Tibial nerve (tissue), 4 donors: Measurements from ENCODE around the gene NDUFV1. TPM values are rescaled to one million over a fixed set of nuclear protein-coding genes. Genes with fewer than 3 reads are reported as not detected.

Experiments used
- DNase-seq, 2 donors: peaks; one replicate each; pipeline ENCODE4 v3.0.0-alpha.2; 2019; ENCODE audit warnings: low spot score in 2 of 2
- H3K27ac ChIP-seq, 4 donors: fragments of 200-600 bp; sonication (generic) in 3 of 4; one replicate each; pipeline ENCODE4 v1.5.1; 2017 to 2019; ENCODE audit warnings: mild to moderate bottlenecking in 1 of 4
- H3K27me3 ChIP-seq, 2 donors: fragments of 200-600 bp; sonication (generic) in 1 of 2; one replicate each; pipeline versions ENCODE4 v1.5.1 to v1.6.0; 2017 to 2019
- H3K36me3 ChIP-seq, 3 donors: fragments of 200-600 bp; sonication (generic); one replicate each; pipeline ENCODE4 v1.5.1; 2018 to 2019
- H3K4me1 ChIP-seq, 4 donors: fragments of 200-600 bp; sonication (generic) in 3 of 4; one replicate each; pipeline ENCODE4 v1.5.1; 2017 to 2019
- H3K4me3 ChIP-seq, 4 donors: fragments of 200-600 bp; sonication (generic) in 3 of 4; one replicate each; pipeline ENCODE4 v1.5.1; 2017 to 2019; ENCODE audit warnings: mild to moderate bottlenecking in 1 of 4, moderate library complexity in 1 of 4
- H3K9me3 ChIP-seq, 4 donors: fragments of 200-600 bp; sonication (generic) in 3 of 4; one replicate each; pipeline ENCODE4 v1.5.1; 2017 to 2019
- CTCF ChIP-seq, 5 experiments: fragments of 200-600 bp in 3 of 5; fragments of 450-650 bp in 2 of 5; sonication (generic) in 3 of 5; IDR thresholded peaks; one replicate each; pipeline ENCODE4 v1.5.1; 2016 to 2019; ENCODE audit warnings: antibody characterized with exemption in 5 of 5, mild to moderate bottlenecking in 3 of 5, moderate library complexity in 2 of 5
- EP300 ChIP-seq, 2 donors: sonication (generic); formaldehyde crosslinking; IDR thresholded peaks; one replicate each; pipeline ENCODE4 v1.6.1; 2017; ENCODE audit warnings: antibody characterized with exemption in 2 of 2, mild to moderate bottlenecking in 1 of 2
- POLR2A ChIP-seq, 2 donors: fragments of 450-650 bp; IDR thresholded peaks; one replicate each; pipeline ENCODE4 v1.6.1; 2017; ENCODE audit warnings: antibody characterized with exemption in 2 of 2, mild to moderate bottlenecking in 2 of 2, moderate library complexity in 2 of 2
- WGBS, 2 donors: methylation state at CpG; one replicate each; pipeline ENCODE4 v1.1.5; 2018; 5-methylcytosine and 5-hydroxymethylcytosine counted together
- total RNA-seq, 4 donors: library from RNA; depleted of rRNA; stranded (reverse); fragments of >200 nt; gene quantifications; one replicate each; pipeline ENCODE4 v1.1.0, GENCODE V29; 2016

Gene NDUFV1
- total RNA-seq, 4 donors from 2014 or later, result 282 to 357 (median 323) TPM

DNA sequence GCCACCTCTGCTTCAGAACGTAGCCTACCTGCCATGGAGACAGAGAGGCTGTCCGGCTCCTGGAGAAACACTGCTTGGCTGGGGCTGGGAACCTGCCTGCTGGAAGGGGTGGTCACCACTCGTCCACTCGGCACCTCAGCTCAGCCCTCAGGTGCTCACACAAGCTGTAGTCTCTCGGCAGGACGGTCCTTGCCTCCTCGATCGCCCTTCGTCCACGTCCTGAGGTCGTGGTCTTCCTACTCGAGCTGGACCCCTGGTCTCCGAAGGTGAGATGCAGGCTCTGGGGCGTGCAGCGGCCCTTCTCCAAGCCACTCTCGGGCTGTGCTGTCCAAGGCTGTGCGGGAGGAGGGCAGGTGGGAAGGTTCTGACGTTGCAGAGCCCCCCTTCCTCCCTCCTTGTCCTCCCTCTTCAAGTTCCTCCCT is 32.7 kb downstream of the NDUFV1 start, which contains the start of gene TBX10:
Gene TBX10 (minus strand): TSS at position 326 of the 422 bp plus-strand sequence. CDS start 291 bp downstream, at position 35.
- H3K4me1 ChIP-seq, result peaks cover 0 to 8% (median 0%) of the 10 kb centered on the region in 4 donors
- no peaks in the 10 kb centered on the region for H3K36me3 ChIP-seq
- no peak for DNase-seq
- no peak within 1 kb of the TSS for H3K4me3 ChIP-seq
- H3K9me3 ChIP-seq, result peaks cover 0 to 9% (median 0%) of the 10 kb centered on the region in 4 donors
- WGBS, 2 donors, result 75 to 82% methylated on average over 16 to 17 of the region's 18 CpGs
- H3K27me3 ChIP-seq, result peaks cover 0 to 18% of the 10 kb centered on the region in 2 donors
- H3K27ac ChIP-seq, result no peak within 1 kb of the TSS
- TF ChIP-seq POLR2A (IDR thresholded peaks at IDR 0.05) (no peak), EP300 (IDR thresholded peaks at IDR 0.05) (no peak), CTCF (IDR thresholded peaks at IDR 0.05) (no peak)

DNA sequence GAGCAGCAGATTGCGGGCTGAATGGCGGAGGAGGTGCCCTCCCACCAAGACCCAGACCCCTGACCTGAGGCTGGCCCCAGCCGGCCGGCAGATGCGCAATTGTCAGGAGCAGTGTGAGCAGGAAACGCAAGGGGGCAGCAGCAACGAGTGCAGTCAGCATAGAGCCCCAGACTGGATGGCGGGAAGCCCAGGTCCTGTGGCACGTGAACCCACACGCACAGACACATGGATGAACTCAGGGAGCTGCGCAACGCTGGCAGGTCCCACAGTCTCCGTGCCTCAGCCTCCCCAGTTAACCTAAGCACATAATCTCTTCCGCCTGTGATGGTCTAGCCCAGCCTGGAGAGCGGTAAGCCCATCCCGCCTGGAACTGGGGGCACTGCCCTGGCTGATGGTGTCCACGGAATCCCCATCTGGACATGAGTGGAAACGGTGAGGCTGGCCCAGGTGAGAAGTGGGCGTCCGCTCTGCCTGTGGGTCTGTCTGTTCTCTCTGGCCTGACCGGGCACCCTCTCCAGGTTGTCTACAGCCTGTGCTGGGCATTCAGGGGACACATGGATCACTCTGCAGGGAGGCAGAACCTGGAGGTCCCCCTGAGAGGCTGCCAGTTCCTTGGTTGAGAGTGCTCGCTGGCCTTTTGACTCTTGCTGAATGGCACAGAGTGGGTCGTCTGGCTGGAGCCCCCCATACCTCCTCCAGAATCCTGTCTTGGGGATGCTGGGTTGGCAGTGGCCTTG is 33.5 kb downstream of the NDUFV1 start:
- H3K9me3 ChIP-seq, result peaks cover 0 to 9% (median 0%) of the 10 kb centered on the region in 4 donors
- no peak overlapping the region for H3K27ac ChIP-seq
- no peaks in the 10 kb centered on the region for H3K36me3 ChIP-seq
- peaks cover 0 to 18% of the 10 kb centered on the region in 2 donors for H3K27me3 ChIP-seq
- WGBS, 2 donors, result 40 to 44% methylated on average over 20 to 22 of the region's 23 CpGs
- DNase-seq, result peak in 1 of 2 donors; percentile 59
- peak; percentile 52 to 70 (median 57) for TF ChIP-seq CTCF (IDR thresholded peaks at IDR 0.05)
- no peak for TF ChIP-seq EP300 (IDR thresholded peaks at IDR 0.05)
- TF ChIP-seq POLR2A (IDR thresholded peaks at IDR 0.05), result no peak
- H3K4me3 ChIP-seq, result no peak overlapping the region
- peaks cover 0 to 8% (median 0%) of the 10 kb centered on the region in 4 donors for H3K4me1 ChIP-seq

DNA sequence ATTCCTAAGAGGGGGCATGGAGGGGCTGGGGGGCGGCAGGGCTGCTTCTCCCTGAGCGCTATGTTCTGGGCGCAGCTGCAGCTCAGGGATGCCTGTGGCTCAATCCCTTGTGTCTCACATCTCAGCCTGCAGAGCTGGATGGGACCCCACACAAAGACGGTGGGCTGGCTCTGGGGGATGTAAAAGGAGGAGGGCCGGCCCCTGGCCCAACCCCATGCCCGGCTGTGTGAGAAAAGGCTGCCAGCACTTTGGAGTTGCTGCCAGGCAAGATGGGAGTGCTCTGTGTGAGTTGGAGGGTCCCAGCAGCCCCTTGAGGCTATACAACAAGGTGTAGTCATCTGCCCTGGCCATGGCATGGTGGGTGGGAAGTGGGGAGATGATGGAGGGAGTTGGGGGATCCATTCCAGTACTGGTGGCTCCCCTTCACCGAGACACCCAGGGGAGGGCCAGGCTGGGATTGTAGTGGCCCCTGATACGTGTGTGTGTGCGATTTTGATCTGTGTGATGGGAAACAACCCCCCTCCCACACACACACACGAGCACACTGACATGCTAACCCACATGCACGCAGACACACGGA is 34.1 kb downstream of the NDUFV1 start:
- peaks cover 0 to 9% (median 0%) of the 10 kb centered on the region in 4 donors for H3K9me3 ChIP-seq
- H3K27ac ChIP-seq, result no peak overlapping the region
- TF ChIP-seq POLR2A (IDR thresholded peaks at IDR 0.05) (no peak), EP300 (IDR thresholded peaks at IDR 0.05) (no peak), CTCF (IDR thresholded peaks at IDR 0.05) (no peak)
- no peak overlapping the region for H3K4me3 ChIP-seq
- H3K36me3 ChIP-seq, result no peaks in the 10 kb centered on the region
- H3K4me1 ChIP-seq, result peaks cover 0 to 8% (median 0%) of the 10 kb centered on the region in 4 donors
- H3K27me3 ChIP-seq, result peaks cover 0 to 18% of the 10 kb centered on the region in 2 donors
- no peak for DNase-seq
- WGBS, 2 donors, result 64 to 65% methylated on average over 12 of the region's 12 CpGs

DNA sequence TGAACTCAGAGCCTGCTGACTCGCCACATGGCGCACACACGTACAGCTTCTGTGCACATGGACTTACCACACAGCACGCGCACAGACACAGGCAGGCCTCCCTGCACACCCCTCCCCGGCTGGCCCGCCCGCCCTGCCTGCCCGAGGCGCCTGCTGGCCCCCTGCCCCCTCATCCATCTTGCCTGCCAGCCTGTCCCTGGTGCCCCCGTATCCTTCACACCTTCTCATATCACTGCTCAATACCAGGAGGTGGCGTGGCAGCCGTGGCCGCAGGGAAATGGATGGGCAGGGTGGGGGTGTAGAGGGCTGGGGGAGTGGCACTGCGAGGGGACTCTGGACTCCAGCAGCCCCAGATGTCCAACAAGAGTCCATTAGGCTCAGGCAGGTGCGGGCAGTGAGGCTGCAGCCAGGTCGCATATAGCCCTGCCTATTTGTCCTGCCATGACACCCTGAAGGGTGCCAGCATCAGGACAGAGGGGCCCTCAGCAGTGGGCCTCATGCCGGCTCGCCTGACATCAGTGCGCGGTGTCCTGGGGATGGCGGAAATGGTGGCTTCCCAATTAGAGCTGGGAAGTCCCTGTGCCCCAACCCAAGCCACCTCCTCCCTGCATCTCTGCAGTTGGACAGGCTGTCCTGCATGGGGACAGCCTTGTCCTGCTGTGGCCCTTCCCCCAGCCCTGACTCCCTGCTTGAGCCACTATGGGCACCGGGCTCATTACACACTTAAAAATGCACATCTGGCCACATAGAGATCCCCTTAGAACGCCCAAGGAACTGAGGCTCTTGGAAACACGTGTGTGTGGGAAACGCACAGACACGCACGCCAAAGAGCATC is 34.8 kb downstream of the NDUFV1 start:
- no peak overlapping the region for H3K4me3 ChIP-seq
- no peak overlapping the region for H3K27ac ChIP-seq
- H3K27me3 ChIP-seq, result peaks cover 0 to 24% of the 10 kb centered on the region in 2 donors
- peaks cover 0 to 9% (median 0%) of the 10 kb centered on the region in 4 donors for H3K9me3 ChIP-seq
- H3K36me3 ChIP-seq, result no peaks in the 10 kb centered on the region
- peaks cover 0 to 8% (median under 1%) of the 10 kb centered on the region in 4 donors for H3K4me1 ChIP-seq
- 80 to 84% methylated on average over 17 to 22 of the region's 28 CpGs for WGBS, 2 donors
- TF ChIP-seq POLR2A (IDR thresholded peaks at IDR 0.05) (no peak), EP300 (IDR thresholded peaks at IDR 0.05) (no peak), CTCF (IDR thresholded peaks at IDR 0.05) (no peak)
- DNase-seq, result no peak
